Esophagus muscularis mucosa (tissue), 4 donors: ENCODE data around the gene POP5. TPM values are rescaled to one million over a fixed set of nuclear protein-coding genes. Genes with fewer than 3 reads are reported as not detected.
"Not testable (repeated sequence)": the region's sequence is repeated elsewhere in the genome, so short reads cannot be mapped to it uniquely, and the experiment has no call there.

Experiments used
- DNase-seq: peaks from one replicate; pipeline ENCODE4 v3.0.0-alpha.2; 2017; ENCODE audit errors: extremely low spot score
- H3K27ac ChIP-seq, 4 donors: fragments of 200-600 bp; sonication (generic); replicated peaks in 1 of 4; 1 replicate in 3 of 4; 2 replicates in 1 of 4; pipeline ENCODE4 v1.5.1; 2016 to 2019; ENCODE audit warnings: mild to moderate bottlenecking in 1 of 4
- H3K27me3 ChIP-seq, 4 donors: fragments of 200-600 bp; sonication (generic); one replicate each; pipeline versions ENCODE4 v1.5.1 to v1.6.0; 2016 to 2019
- H3K36me3 ChIP-seq, 4 donors: fragments of 200-600 bp; sonication (generic); one replicate each; pipeline ENCODE4 v1.5.1; 2016 to 2019
- H3K4me1 ChIP-seq, 4 donors: fragments of 200-600 bp; sonication (generic); one replicate each; pipeline ENCODE4 v1.5.1; 2016 to 2019
- H3K4me3 ChIP-seq, 4 donors: fragments of 200-600 bp; sonication (generic); 1 replicate in 2 of 4; 2 replicates in 2 of 4; pipeline ENCODE4 v1.5.1; 2016 to 2019; ENCODE audit warnings: mild to moderate bottlenecking in 4 of 4, moderate library complexity in 1 of 4
- H3K9me3 ChIP-seq, 4 donors: fragments of 200-600 bp; sonication (generic); 1 replicate in 3 of 4; 2 replicates in 1 of 4; pipeline ENCODE4 v1.5.1; 2016 to 2019
- CTCF ChIP-seq, 3 experiments: fragments of 200-600 bp in 2 of 3; fragments of 450-650 bp in 1 of 3; sonication (generic) in 2 of 3; IDR thresholded peaks; one replicate each; pipeline ENCODE4 v1.5.1; 2017 to 2019; ENCODE audit warnings: antibody characterized with exemption in 3 of 3, mild to moderate bottlenecking in 2 of 3, moderate library complexity in 1 of 3
- EP300 ChIP-seq: sonication (generic); formaldehyde crosslinking; IDR thresholded peaks from one replicate; pipeline ENCODE4 v1.6.1; 2017; ENCODE audit warnings: antibody characterized with exemption
- POLR2A ChIP-seq: fragments of 450-650 bp; IDR thresholded peaks from one replicate; pipeline ENCODE4 v1.6.1; 2017; ENCODE audit warnings: antibody characterized with exemption, moderate library complexity, mild to moderate bottlenecking, low read depth
- POLR2AphosphoS5 ChIP-seq, 2 donors: sonication (generic); formaldehyde crosslinking; IDR thresholded peaks; one replicate each; pipeline ENCODE4 v1.6.1; 2017; ENCODE audit warnings: antibody characterized with exemption in 2 of 2
- WGBS: methylation state at CpG from one replicate; pipeline ENCODE4 v1.1.5; 2018; 5-methylcytosine and 5-hydroxymethylcytosine counted together
- intact Hi-C: fragments of 100-400 bp; cut with DNase I; formaldehyde crosslinking; loops from one replicate; pipeline ENCODE4 v1.15.1; 2023
- total RNA-seq, 4 donors: library from RNA; depleted of rRNA; stranded (reverse); fragments of >200 nt; gene quantifications; one replicate each; pipeline versions ENCODE4 v1.1.0 to v1.2.1, GENCODE V29; 2016

POP5 gene
- total RNA-seq, 4 donors from 2014 or later, result 20.7 to 36.1 (median 23.1) TPM

DNA sequence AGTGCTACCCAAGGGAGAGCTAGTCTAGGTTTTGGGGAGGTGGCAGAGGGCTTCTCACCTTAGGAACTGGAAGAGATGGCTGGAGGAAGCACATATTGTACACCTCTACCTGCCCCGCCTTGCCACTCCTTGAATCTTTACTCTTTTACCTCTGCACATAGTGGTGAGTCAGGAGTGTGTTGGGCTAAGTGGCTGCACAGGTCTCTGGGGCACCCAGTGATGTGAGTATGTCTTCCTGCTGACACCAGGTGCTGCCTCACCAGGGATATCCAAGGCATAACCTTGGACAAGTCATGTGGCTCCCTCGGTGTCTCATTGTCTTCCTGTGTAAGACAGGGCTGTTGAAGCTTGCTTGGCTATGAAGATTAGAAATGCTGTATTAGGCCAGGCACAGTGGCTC is 39.4 kb upstream of the POP5 start:
- no peak for TF ChIP-seq POLR2AphosphoS5 (IDR thresholded peaks at IDR 0.05)
- TF ChIP-seq EP300, result no peak
- TF ChIP-seq CTCF (IDR thresholded peaks at IDR 0.05), result no peak
- Histone ChIP-seq H3K36me3 (no peaks in the 10 kb centered on the region), H3K27ac (no peak overlapping the region), H3K4me3 (no peak overlapping the region), H3K9me3 (no peaks in the 10 kb centered on the region), H3K4me1 (no peaks in the 10 kb centered on the region), H3K27me3 (peaks cover 0 to 49% (median 0%) of the 10 kb centered on the region in 4 donors)
- intact Hi-C loops, result no loop called here
- WGBS, result 88% methylated on average over 2 of the region's 2 CpGs
- no peak for DNase-seq

DNA sequence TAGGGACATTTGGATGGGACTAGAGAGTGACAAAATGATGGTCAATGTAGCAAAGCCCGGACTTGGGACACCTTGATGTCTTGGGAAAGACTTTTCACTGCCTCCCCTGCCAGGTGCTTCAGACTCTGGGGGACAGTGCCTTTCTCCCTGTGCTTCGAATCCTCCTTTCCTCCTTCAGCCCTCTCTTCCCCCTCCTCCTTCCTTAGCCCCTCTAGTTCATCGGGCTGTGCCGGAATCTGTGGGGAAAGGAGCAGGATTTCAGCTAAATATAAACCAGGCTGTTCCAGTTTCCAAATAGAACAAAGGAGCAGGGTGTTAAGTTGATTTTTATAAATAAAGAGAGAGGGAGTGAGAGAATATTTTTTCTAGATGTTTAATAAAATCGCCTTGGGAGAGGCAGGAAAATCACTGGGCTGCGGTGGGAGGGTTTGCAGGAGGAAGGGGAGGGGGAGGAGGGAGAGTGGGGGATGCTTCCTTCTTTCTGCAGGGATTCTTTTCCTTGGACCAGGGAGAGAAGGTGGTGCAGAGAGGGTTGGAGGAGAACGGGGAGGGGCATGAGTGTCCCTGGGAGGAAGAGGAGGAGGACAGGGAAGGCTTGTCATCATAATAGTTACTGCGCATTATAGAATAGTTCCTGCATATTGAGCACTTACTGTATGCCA is 37.9 kb upstream of the POP5 start:
- H3K36me3 ChIP-seq, result no peaks in the 10 kb centered on the region
- intact Hi-C loops, result no loop called here
- no peaks in the 10 kb centered on the region for H3K4me1 ChIP-seq
- TF ChIP-seq EP300 (no peak), POLR2AphosphoS5 (IDR thresholded peaks at IDR 0.05) (no peak), CTCF (IDR thresholded peaks at IDR 0.05) (no peak)
- peaks cover 0 to 49% (median 0%) of the 10 kb centered on the region in 4 donors for H3K27me3 ChIP-seq
- 30% methylated on average over 8 of the region's 8 CpGs for WGBS
- no peak overlapping the region for H3K4me3 ChIP-seq
- no peak overlapping the region for H3K27ac ChIP-seq
- H3K9me3 ChIP-seq, result no peaks in the 10 kb centered on the region
- DNase-seq, result no peak

GRCh38 chr12:120617767-120618166 is 36.6 kb upstream of the POP5 start:
- H3K4me3 ChIP-seq, DNase-seq, H3K4me1 ChIP-seq, H3K36me3 ChIP-seq, intact Hi-C loops, H3K9me3 ChIP-seq, H3K27ac ChIP-seq: not testable (repeated sequence)
- WGBS, result 90% methylated on average over 4 of the region's 4 CpGs
- peaks cover 0 to 49% (median 0%) of the 10 kb centered on the region in 4 donors for H3K27me3 ChIP-seq

- H3K4me3 ChIP-seq, H3K36me3 ChIP-seq, H3K9me3 ChIP-seq, DNase-seq, H3K27ac ChIP-seq, H3K4me1 ChIP-seq, intact Hi-C loops: not testable (repeated sequence)
- WGBS, result 87% methylated on average over 3 of the region's 3 CpGs
- H3K27me3 ChIP-seq, result peaks cover 0 to 49% (median 0%) of the 10 kb centered on the region in 4 donors
Measured at GRCh38 chr12:120617193-120617592, 36.0 kb upstream of the POP5 start.

DNA sequence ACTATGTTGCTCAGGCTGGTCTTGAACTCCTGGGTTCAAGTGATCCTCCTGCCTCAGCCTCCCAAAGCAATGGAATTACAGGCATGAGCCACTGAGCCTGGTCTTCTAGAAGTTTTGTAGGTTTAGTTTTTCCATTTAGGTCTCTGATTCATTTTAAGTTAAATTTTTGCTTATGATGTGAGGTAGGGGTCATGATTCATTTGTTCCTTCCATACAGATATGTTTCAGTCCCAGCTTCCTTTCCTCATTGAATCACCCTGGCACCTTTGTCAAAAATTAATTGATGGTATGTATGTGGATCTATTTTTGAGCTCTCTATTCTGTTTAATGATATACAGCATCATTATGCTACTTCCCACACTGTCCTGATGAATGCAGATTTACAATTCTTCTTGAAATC is 33.6 kb upstream of the POP5 start:
- no peak overlapping the region for H3K4me3 ChIP-seq
- H3K36me3 ChIP-seq, result no peaks in the 10 kb centered on the region
- no peak overlapping the region for H3K27ac ChIP-seq
- no peak for TF ChIP-seq CTCF (IDR thresholded peaks at IDR 0.05)
- no peak for TF ChIP-seq POLR2A
- TF ChIP-seq EP300, result no peak
- peaks cover 0 to 27% (median 0%) of the 10 kb centered on the region in 4 donors for H3K27me3 ChIP-seq
- no peak for DNase-seq
- intact Hi-C loops, result no loop called here
- H3K9me3 ChIP-seq, result no peaks in the 10 kb centered on the region
- no peaks in the 10 kb centered on the region for H3K4me1 ChIP-seq

GRCh38 chr12:120611534-120611933 is 30.3 kb upstream of the POP5 start:
- H3K4me3 ChIP-seq, H3K4me1 ChIP-seq, H3K27me3 ChIP-seq, H3K9me3 ChIP-seq, intact Hi-C loops, H3K27ac ChIP-seq, DNase-seq, H3K36me3 ChIP-seq: not testable (repeated sequence)
- 78% methylated on average over 1 of the region's 1 CpG for WGBS
